Liver (tissue), 9 donors: ENCODE results near the gene DNAJC7. TPM values are rescaled to one million over a fixed set of nuclear protein-coding genes. Genes with fewer than 3 reads are reported as not detected.
A peak's percentile ranks its signal among the peaks of the same experiment; 100 is the strongest.
"Not testable (repeated sequence)": the region's sequence is repeated elsewhere in the genome, so short reads cannot be mapped to it uniquely, and the experiment has no call there.

Source experiments
- DNase-seq: peaks from one replicate; pipeline ENCODE4 v3.0.0-alpha.2; 2017; ENCODE audit warnings: low spot score
- H3K27ac ChIP-seq, 2 donors: one replicate each; pipeline ENCODE4 v1.7.0; 2013; ENCODE audit warnings: inconsistent platforms in 2 of 2, low read length in 2 of 2, control low read depth in 1 of 2, low read depth in 1 of 2, mild to moderate bottlenecking in 1 of 2
- H3K27me3 ChIP-seq, 4 donors: one replicate each; pipeline versions ENCODE4 v1.6.1 to v1.7.0; 2013; ENCODE audit warnings: low read length in 3 of 4, inconsistent platforms in 1 of 4, mild to moderate bottlenecking in 1 of 4, moderate library complexity in 1 of 4; ENCODE audit not compliant: control insufficient read depth in 4 of 4, insufficient read depth in 4 of 4
- H3K36me3 ChIP-seq, 4 donors: one replicate each; pipeline versions ENCODE4 v1.6.1 to v1.7.0; 2013; ENCODE audit warnings: low read length in 3 of 4, mild to moderate bottlenecking in 3 of 4, low read depth in 1 of 4, moderate library complexity in 1 of 4; ENCODE audit not compliant: control insufficient read depth in 4 of 4, insufficient read depth in 3 of 4
- H3K4me1 ChIP-seq, 4 donors: one replicate each; pipeline versions ENCODE4 v1.6.1 to v1.7.0; 2013; ENCODE audit warnings: low read length in 3 of 4, mild to moderate bottlenecking in 3 of 4, moderate library complexity in 1 of 4; ENCODE audit not compliant: control insufficient read depth in 4 of 4, insufficient read depth in 4 of 4
- H3K4me3 ChIP-seq, 3 donors: one replicate each; pipeline versions ENCODE4 v1.6.1 to v1.7.0; 2013; ENCODE audit warnings: low read length in 3 of 3, control low read depth in 1 of 3, low read depth in 1 of 3, mild to moderate bottlenecking in 1 of 3
- H3K9ac ChIP-seq, 2 donors: one replicate each; pipeline ENCODE4 v1.7.0; 2013; ENCODE audit warnings: low read length in 2 of 2, mild to moderate bottlenecking in 2 of 2, moderate library complexity in 2 of 2, control low read depth in 1 of 2, low read depth in 1 of 2
- H3K9me3 ChIP-seq, 4 donors: one replicate each; pipeline versions ENCODE4 v1.6.1 to v1.7.0; 2013; ENCODE audit warnings: low read length in 3 of 4; ENCODE audit not compliant: control insufficient read depth in 4 of 4
- ATF3 ChIP-seq: IDR thresholded peaks from 2 replicates; pipeline ENCODE4 v1.6.1; 2016; ENCODE audit warnings: antibody characterized with exemption
- CTCF ChIP-seq: fragments of 150-350 bp; IDR thresholded peaks from 2 replicates; pipeline ENCODE4 v1.5.1; 2017; ENCODE audit warnings: improper control_type of control experiment, low read depth, low read length; ENCODE audit not compliant: missing input control
- EGR1 ChIP-seq, 2 donors: IDR thresholded peaks; 2 replicates each; pipeline ENCODE4 v1.6.1; 2016 to 2018; ENCODE audit warnings: antibody characterized with exemption in 2 of 2, low read depth in 2 of 2
- FOXA1 ChIP-seq: IDR thresholded peaks from 2 replicates; pipeline ENCODE4 v1.6.1; 2016; ENCODE audit warnings: antibody characterized with exemption
- FOXA2 ChIP-seq: IDR thresholded peaks from 2 replicates; pipeline ENCODE4 v1.6.1; 2016; ENCODE audit warnings: antibody characterized with exemption
- GABPA ChIP-seq, 2 donors: IDR thresholded peaks in 1 of 2; conservative IDR thresholded peaks in 1 of 2; 2 replicates each; pipeline ENCODE4 v1.6.1; 2016; ENCODE audit warnings: antibody characterized with exemption in 2 of 2, mild to moderate bottlenecking in 1 of 2, moderate library complexity in 1 of 2
- HNF4A ChIP-seq, 2 donors: conservative IDR thresholded peaks; 2 replicates each; pipeline ENCODE4 v1.6.1; 2016; ENCODE audit warnings: antibody characterized with exemption in 2 of 2, mild to moderate bottlenecking in 2 of 2
- JUND ChIP-seq, 2 donors: IDR thresholded peaks; 2 replicates each; pipeline ENCODE4 v1.6.1; 2016; ENCODE audit warnings: antibody characterized with exemption in 2 of 2
- MAX ChIP-seq: IDR thresholded peaks from 2 replicates; pipeline ENCODE4 v1.6.1; 2016; ENCODE audit warnings: antibody characterized with exemption
- REST ChIP-seq: IDR thresholded peaks from 2 replicates; pipeline ENCODE4 v1.6.1; 2016; ENCODE audit warnings: antibody characterized with exemption, mild to moderate bottlenecking
- RXRA ChIP-seq, 2 donors: IDR thresholded peaks; 2 replicates each; pipeline ENCODE4 v1.6.1; 2017 to 2018; ENCODE audit warnings: antibody characterized with exemption in 2 of 2, mild to moderate bottlenecking in 1 of 2
- TAF1 ChIP-seq: conservative IDR thresholded peaks from 2 replicates; pipeline ENCODE4 v1.6.1; 2016; ENCODE audit warnings: antibody characterized with exemption, mild to moderate bottlenecking
- YY1 ChIP-seq: IDR thresholded peaks from 2 replicates; pipeline ENCODE4 v1.6.1; 2016; ENCODE audit warnings: antibody characterized with exemption, mild to moderate bottlenecking
- WGBS: extraction: QIAGEN DNeasy Blood & Tissue Kit; methylation state at CpG from one replicate; pipeline ENCODE4 v1.1.7; 2013; 5-methylcytosine and 5-hydroxymethylcytosine counted together
- polyA plus RNA-seq, 2 donors: library from polyadenylated mRNA; stranded (reverse) in 1 of 2; unstranded in 1 of 2; fragments of 200-250 nt in 1 of 2; fragments of >200 nt in 1 of 2; fragmentation: Nextera tagmentation in 1 of 2; extraction: Ambion mirVana in 1 of 2; gene quantifications; one replicate each; pipeline versions ENCODE4 v1.2.1 to v1.2.3, GENCODE V29; 2013 to 2015
- total RNA-seq, 2 donors: library from RNA; depleted of rRNA; stranded (reverse); fragments of >200 nt; gene quantifications; one replicate each; pipeline ENCODE4 v1.2.3, GENCODE V29; 2014
- donor health status: healthy.
- donor health status: healthy.
- donor health status: healthy.
- donor health status: healthy.
- donor health status: healthy.

DNAJC7 gene
- total and polyA plus RNA-seq, 4 donors: 28.7 to 33.9 (median 30.6) TPM

GRCh38 chr17:42025191-42025579 is 7.9 kb upstream of the DNAJC7 start:
- no peak for TF ChIP-seq FOXA2
- no peak for TF ChIP-seq RXRA (IDR thresholded peaks at IDR 0.05)
- TF ChIP-seq GABPA (IDR thresholded peaks at IDR 0.05 in 1 of 2, conservative IDR thresholded peaks at IDR 0.05 in 1 of 2): no peak
- TF ChIP-seq ATF3: peak; percentile 5
- TF ChIP-seq HNF4A (conservative IDR thresholded peaks at IDR 0.05): no peak
- no peak for TF ChIP-seq YY1
- TF ChIP-seq CTCF: no peak
- no peak for TF ChIP-seq JUND (IDR thresholded peaks at IDR 0.05)
- TF ChIP-seq MAX: no peak
- TF ChIP-seq EGR1 (IDR thresholded peaks at IDR 0.05; ENCODE audit: low read depth in 2 of 2): no peak
- TF ChIP-seq REST: no peak
- TF ChIP-seq FOXA1: peak; percentile 15
- H3K27me3 ChIP-seq: no peaks in the 10 kb centered on the region
- 81% methylated on average over 8 of the region's 8 CpGs for WGBS
- peaks cover 14 to 46% (median 39%) of the 10 kb centered on the region in 4 donors for H3K4me1 ChIP-seq
- H3K9me3 ChIP-seq: no peaks in the 10 kb centered on the region
- no peak overlapping the region for H3K4me3 ChIP-seq
- H3K9ac ChIP-seq: no peak overlapping the region
- peak overlapping the region in 1 of 2 donors; percentile 51 for H3K27ac ChIP-seq
- DNase-seq: no peak
- H3K36me3 ChIP-seq: peaks cover 3 to 8% (median 7%) of the 10 kb centered on the region in 4 donors

- Histone ChIP-seq H3K27me3 (no peaks in the 10 kb centered on the region), H3K4me3 (no peak overlapping the region), H3K9ac (no peak overlapping the region), H3K9me3 (no peaks in the 10 kb centered on the region), H3K36me3 (peaks cover 3 to 8% (median 7%) of the 10 kb centered on the region in 4 donors), H3K27ac (peak overlapping the region; percentile 51 to 59), H3K4me1 (peaks cover 14 to 45% (median 39%) of the 10 kb centered on the region in 4 donors)
- WGBS: 46% methylated on average over 15 of the region's 15 CpGs
- TF ChIP-seq REST (no peak), HNF4A (conservative IDR thresholded peaks at IDR 0.05) (no peak), MAX (no peak), FOXA1 (no peak), TAF1 (no peak), GABPA (IDR thresholded peaks at IDR 0.05 in 1 of 2, conservative IDR thresholded peaks at IDR 0.05 in 1 of 2) (no peak), EGR1 (IDR thresholded peaks at IDR 0.05; ENCODE audit: low read depth in 2 of 2) (no peak), YY1 (peak; percentile 6)
- no peak for DNase-seq
These were observed 6.5 kb upstream of the DNAJC7 start for GRCh38 chr17:42023524-42024349.

GRCh38 chr17:42020845-42021244 is 3.6 kb upstream of the DNAJC7 start:
- not testable (repeated sequence) for H3K9me3 ChIP-seq, DNase-seq, H3K36me3 ChIP-seq, H3K27ac ChIP-seq, H3K27me3 ChIP-seq
- H3K9ac ChIP-seq: peak overlapping the region; percentile 21 to 97
- peak overlapping the region in 2 of 3 donors; percentile 71 to 82 for H3K4me3 ChIP-seq
- H3K4me1 ChIP-seq: peaks cover 14 to 55% (median 49%) of the 10 kb centered on the region in 4 donors
- 75% methylated on average over 8 of the region's 8 CpGs for WGBS
